Fibroblast of the aortic adventitia (primary cell): Measurements from ENCODE around the gene PSRC1. TPM values are rescaled to one million over a fixed set of nuclear protein-coding genes. Genes with fewer than 3 reads are reported as not detected.

Experiments used
- DNase-seq: peaks from one replicate; pipeline ENCODE4 v3.0.0-alpha.2; 2010; ENCODE audit warnings: low read depth
- H3K4me3 ChIP-seq: 2 replicates; pipeline ENCODE4 v1.5.1; 2011; ENCODE audit warnings: low read depth, mild to moderate bottlenecking, control low read depth, low read length, moderate library complexity
- CTCF ChIP-seq: IDR thresholded peaks from 2 replicates; pipeline ENCODE4 v1.5.1; 2011; ENCODE audit warnings: mild to moderate bottlenecking, low read length, control low read depth, inconsistent platforms; ENCODE audit not compliant: insufficient read depth
- total RNA-seq: library from RNA; depleted of rRNA; stranded (reverse); fragments of >200 nt; gene quantifications from 2 replicates; pipeline ENCODE4 v1.2.3, GENCODE V29; 2012; ENCODE audit warnings: low replicate concordance

Gene PSRC1
- total RNA-seq, 1 donor = 19.0 TPM

GRCh38 chr1:109243860-109244552 is 38.9 kb downstream of the PSRC1 start:
- DNase-seq = no peak
- no peak for TF ChIP-seq CTCF
- H3K4me3 ChIP-seq = no peak overlapping the region

DNA sequence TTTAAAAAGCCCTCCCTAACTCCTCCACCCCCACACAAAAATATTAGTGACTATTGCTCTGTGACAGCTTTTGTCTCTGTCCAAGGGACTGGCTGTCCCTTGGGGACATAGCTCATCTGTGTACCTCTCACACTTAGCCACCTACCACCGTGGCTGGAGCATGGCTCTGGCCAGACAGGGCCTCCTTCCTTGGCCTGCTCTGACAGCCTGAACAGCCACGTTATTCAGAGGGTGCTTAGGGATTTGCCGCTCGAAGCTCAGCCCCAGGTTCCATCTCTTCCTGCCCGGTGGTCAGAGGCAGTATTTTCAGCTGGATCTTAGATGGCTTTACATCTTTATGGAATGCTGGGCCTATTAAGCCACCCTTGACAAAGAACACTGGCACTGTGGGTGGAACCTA is 39.7 kb downstream of the PSRC1 start:
- no peak overlapping the region for H3K4me3 ChIP-seq
- no peak for TF ChIP-seq CTCF
- DNase-seq = no peak

DNA sequence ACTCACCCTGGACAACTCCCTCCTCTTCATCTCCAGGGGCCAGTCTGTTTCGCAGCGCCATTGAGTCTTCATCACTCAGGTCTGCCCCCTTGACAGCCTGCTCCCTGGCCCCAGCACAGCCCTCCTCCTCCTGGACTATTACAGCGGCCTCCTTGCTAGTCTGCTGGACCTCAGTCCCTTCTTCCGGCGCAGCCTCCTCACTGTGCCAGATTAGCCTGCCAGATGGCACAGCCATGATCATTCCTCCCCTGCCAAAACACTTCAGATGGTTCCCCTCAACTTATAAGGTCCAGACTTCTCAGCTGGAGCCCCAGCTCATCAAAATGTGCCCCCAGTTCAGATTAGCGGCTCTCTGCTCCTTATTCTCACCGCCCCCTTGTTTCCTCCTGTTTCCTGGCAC is 40.6 kb downstream of the PSRC1 start:
- DNase-seq = peak; percentile 77
- no peak overlapping the region for H3K4me3 ChIP-seq
- no peak for TF ChIP-seq CTCF

GRCh38 chr1:109241841-109242345 is 41.1 kb downstream of the PSRC1 start:
- DNase-seq = no peak
- no peak for TF ChIP-seq CTCF
- H3K4me3 ChIP-seq = no peak overlapping the region

GRCh38 chr1:109241344-109241743 is 41.6 kb downstream of the PSRC1 start:
- H3K4me3 ChIP-seq = no peak overlapping the region
- DNase-seq = no peak
- no peak for TF ChIP-seq CTCF

DNA sequence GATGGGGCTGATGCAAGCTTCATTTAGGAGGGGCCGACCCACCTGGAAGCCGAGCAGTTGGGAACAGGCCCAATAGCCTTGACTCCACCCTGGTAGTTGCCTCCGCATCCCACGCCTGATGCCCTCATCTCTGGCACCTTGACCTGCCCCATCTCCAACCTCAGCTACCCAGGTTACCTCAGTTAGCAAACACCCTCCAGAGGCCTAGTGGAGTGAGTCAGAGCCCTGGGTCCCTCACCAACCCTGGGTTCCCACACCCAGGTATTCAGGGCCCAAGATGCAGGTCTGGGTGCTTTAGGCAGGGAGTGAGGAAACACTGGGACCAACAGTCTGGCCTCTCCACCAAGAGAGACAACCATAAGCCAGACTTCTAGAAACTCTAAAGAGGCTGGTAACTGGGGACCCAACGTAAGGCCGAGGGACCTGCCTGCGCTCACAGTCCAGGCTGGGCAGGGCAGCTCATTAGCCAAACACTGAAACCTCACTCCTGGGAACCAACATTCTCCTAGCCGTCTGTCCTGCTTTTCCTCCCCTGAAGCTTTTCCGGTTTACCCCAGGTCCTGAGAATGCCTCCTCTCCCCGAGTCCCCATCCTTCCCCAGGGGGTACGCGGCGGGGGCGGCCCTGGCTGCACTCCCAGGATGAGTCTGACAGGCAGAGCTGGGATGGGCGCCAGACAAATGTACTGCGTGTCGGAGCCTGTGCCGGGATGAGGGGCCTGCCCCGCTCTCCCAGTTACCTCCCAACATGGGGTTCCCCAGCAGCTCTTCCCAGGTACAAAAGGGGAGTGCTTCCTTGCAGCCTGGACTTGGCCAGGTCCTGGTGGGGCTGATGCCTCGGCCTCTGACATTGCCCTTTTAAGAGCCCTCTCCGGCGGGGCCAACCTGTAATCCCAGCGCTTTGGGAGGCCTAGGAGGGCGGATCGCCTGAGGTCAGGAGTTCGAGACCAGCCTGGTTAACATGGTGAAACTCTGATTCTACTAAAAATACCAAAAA is 42.5 kb downstream of the PSRC1 start:
- H3K4me3 ChIP-seq = no peak overlapping the region
- no peak for TF ChIP-seq CTCF
- DNase-seq = peak; percentile 41
